Right lobe of liver (tissue), 4 donors: ENCODE measurements around the gene CYP11A1.

Experiments
- POLR2A ChIP-seq: fragments of 450-650 bp; IDR thresholded peaks from one replicate; pipeline ENCODE4 v1.6.1; 2017; ENCODE audit warnings: antibody characterized with exemption, mild to moderate bottlenecking
- TF ChIP-seq, protein P1 (sequence below), 4 donors: fragments of 200-600 bp in 3 of 4; fragments of 450-650 bp in 1 of 4; IDR thresholded peaks; one replicate each; pipeline versions ENCODE4 v1.5.1 to v1.8.0; 2016 to 2022; ENCODE audit warnings: antibody characterized with exemption in 4 of 4, mild to moderate bottlenecking in 2 of 4
- donor health status: DM: no; HTN: no; CAD: no.
- donor health status: DM: no; HTN: no; CAD: no.
- donor health status: DM: no; HTN: yes; CAD: no.

DNA sequence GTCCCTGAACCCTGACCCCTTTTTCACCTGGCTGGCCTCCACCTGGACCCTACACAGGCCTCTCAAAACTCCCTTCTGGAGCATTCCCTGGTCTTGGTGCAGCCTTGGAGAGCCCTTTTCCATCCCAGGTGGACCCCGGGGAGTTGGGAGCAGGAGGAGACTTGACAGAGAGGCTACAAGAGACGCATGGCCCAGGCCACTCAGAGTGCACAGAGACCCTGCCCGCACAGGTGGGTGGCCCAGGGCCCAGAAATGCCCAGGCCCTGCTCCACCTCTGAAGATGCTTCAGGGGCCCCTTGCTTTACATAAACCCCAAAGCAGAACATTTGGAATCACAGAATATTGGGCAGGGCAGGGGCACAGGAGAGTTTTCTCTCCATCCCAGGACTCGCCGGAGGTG, 34.4 kb downstream of the CYP11A1 start:
- TF ChIP-seq, protein P1, sequence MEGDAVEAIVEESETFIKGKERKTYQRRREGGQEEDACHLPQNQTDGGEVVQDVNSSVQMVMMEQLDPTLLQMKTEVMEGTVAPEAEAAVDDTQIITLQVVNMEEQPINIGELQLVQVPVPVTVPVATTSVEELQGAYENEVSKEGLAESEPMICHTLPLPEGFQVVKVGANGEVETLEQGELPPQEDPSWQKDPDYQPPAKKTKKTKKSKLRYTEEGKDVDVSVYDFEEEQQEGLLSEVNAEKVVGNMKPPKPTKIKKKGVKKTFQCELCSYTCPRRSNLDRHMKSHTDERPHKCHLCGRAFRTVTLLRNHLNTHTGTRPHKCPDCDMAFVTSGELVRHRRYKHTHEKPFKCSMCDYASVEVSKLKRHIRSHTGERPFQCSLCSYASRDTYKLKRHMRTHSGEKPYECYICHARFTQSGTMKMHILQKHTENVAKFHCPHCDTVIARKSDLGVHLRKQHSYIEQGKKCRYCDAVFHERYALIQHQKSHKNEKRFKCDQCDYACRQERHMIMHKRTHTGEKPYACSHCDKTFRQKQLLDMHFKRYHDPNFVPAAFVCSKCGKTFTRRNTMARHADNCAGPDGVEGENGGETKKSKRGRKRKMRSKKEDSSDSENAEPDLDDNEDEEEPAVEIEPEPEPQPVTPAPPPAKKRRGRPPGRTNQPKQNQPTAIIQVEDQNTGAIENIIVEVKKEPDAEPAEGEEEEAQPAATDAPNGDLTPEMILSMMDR (IDR thresholded peaks at IDR 0.05) = no peak
- no peak for TF ChIP-seq POLR2A
